ENCODE results near the gene PLIN3. TPM values are rescaled to one million over a fixed set of nuclear protein-coding genes. Genes with fewer than 3 reads are reported as not detected.
A peak's percentile ranks its signal among the peaks of the same experiment; 100 is the strongest.

The PLIN3 gene
- total RNA-seq, 1 experiment from 2014 or later, result 207 TPM

DNA sequence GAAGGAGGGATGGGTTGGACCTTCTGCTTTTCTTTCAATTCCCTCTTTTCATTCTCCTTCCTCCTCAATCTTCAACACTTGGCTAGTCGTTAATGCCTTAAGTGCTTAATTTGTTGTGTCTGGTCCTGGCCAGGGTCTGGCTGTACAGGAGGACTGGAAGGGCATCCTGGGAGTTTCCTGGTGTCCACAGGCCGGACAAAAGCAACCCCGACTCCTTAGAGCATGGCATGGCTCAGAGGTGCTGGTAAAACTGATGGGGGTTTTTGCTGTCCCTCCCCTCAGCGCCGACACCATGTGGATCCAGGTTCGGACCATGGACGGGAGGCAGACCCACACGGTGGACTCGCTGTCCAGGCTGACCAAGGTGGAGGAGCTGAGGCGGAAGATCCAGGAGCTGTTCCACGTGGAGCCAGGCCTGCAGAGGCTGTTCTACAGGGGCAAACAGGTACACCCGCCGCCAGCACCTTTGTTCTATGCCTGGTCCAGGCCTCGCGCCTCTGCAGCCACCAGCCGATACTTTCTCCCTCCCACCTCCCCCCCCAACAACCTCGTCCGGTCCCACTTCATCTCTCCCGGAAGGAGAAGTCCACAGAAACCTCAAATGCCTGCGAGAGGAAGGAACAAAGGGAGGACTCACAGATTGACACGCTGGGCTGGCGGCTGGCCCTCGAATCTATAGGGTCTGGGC lies 43.3 kb upstream of the PLIN3 start:
- Histone ChIP-seq H3K4me3 (replicated peaks in 1 of 2; ENCODE audit: low read depth in 1 of 2, low read length in 2 of 2) (peak overlapping the region; percentile 55 to 90), H3K79me2 (ENCODE audit: insufficient read depth, low read length) (peaks cover 55% of the 10 kb centered on the region), H3K27ac (ENCODE audit: low read depth, low read length) (peak overlapping the region; percentile 98), H3K4me2 (ENCODE audit: low read length) (peak overlapping the region; percentile 100), H3K27me3 (ENCODE audit: insufficient read depth, low read length) (no peaks in the 10 kb centered on the region), H4K20me1 (ENCODE audit: insufficient read depth) (peaks cover 13% of the 10 kb centered on the region; the same call in 1 of the 2 replicates), H3K36me3 (ENCODE audit: control insufficient read depth in 1 of 2, insufficient read depth in 2 of 2, low read length in 2 of 2) (peaks cover 0 to 33% of the 10 kb centered on the region in 2 experiments; a peak in 1 of 4 replicates), H3K4me1 (ENCODE audit: control insufficient read depth in 1 of 2, insufficient read depth in 2 of 2, low read length in 2 of 2) (peaks cover 57 to 67% of the 10 kb centered on the region in 2 experiments), H3K9me2 (ENCODE audit: insufficient read depth) (no peaks in the 10 kb centered on the region), H3K9ac (ENCODE audit: low read length) (peak overlapping the region; percentile 98), H3K9me3 (ENCODE audit: control insufficient read depth in 1 of 2, insufficient read depth in 1 of 2, low read depth in 1 of 2, low read length in 2 of 2) (no peaks in the 10 kb centered on the region), H2AFZ (ENCODE audit: low read depth, low read length, poor library complexity, severe bottlenecking) (no peak overlapping the region)
- ChIA-PET POLR2A (interaction anchor here (1.0 to 6.3 kb wide), 3 partner anchors 38 to 98 kb away, joined by 5 to 54 read pairs (median 12); partner anchors contain the start of gene PLIN3), CTCF (interaction anchor here (1.0 to 4.3 kb wide), 6 partner anchors 14 to 101 kb away, joined by 4 to 78 read pairs (median 14); no protein-coding TSS in a partner anchor), RAD21 (ENCODE audit: low non-redundant PET in 1 of 2, low total read pairs in 2 of 2, uncharacterized antibody in 2 of 2, unreplicated experiment in 2 of 2) (interaction anchor here (0.7 to 1.9 kb wide), 6 partner anchors 12 to 101 kb away, joined by 3 to 15 read pairs (median 6); partner anchors contain the start of gene PLIN3 (in 1 of the 2))
- intact Hi-C loops (cut with micrococcal nuclease), result loop anchor here (1.0 to 10.0 kb wide), 3 partner anchors 38 to 124 kb away; partner anchors contain the start of gene KDM4B
- 0 out of 2 replicates have a peak, but pooled peaks have one; percentile 34 for TF ChIP-seq ZFX (IDR thresholded peaks at IDR 0.05)
- TF ChIP-seq MAX (IDR thresholded peaks at IDR 0.05), result peak; percentile 67; the same call in 1 of the 2 replicates
- TF ChIP-seq YY1 (IDR thresholded peaks at IDR 0.05; ENCODE audit: extremely low read depth, insufficient replicate concordance, low read depth, low read length), result peak; percentile 4
- no peak for TF ChIP-seq EZH2phosphoT487 (IDR thresholded peaks at IDR 0.05; ENCODE audit: borderline replicate concordance)
- no peak for ATAC-seq
- TSS peak; percentile 76 for BruUV-seq (replicated peaks)
- DNase-seq (ENCODE audit: low read depth, low spot score), result no peak

GRCh38 chr19:4909897-4910593 lies 42.6 kb upstream of the PLIN3 start:
- Histone ChIP-seq H2AFZ (ENCODE audit: low read depth, low read length, poor library complexity, severe bottlenecking) (no peak overlapping the region), H3K79me2 (ENCODE audit: insufficient read depth, low read length) (peaks cover 48% of the 10 kb centered on the region), H3K27ac (ENCODE audit: low read depth, low read length) (peak overlapping the region; percentile 98), H3K4me3 (replicated peaks in 1 of 2; ENCODE audit: low read depth in 1 of 2, low read length in 2 of 2) (peak overlapping the region; percentile 55 to 90), H3K4me1 (ENCODE audit: control insufficient read depth in 1 of 2, insufficient read depth in 2 of 2, low read length in 2 of 2) (peaks cover 50 to 60% of the 10 kb centered on the region in 2 experiments), H3K4me2 (ENCODE audit: low read length) (peak overlapping the region; percentile 100), H3K9me2 (ENCODE audit: insufficient read depth) (no peaks in the 10 kb centered on the region), H4K20me1 (ENCODE audit: insufficient read depth) (peaks cover 7% of the 10 kb centered on the region; the same call in 1 of the 2 replicates), H3K36me3 (ENCODE audit: control insufficient read depth in 1 of 2, insufficient read depth in 2 of 2, low read length in 2 of 2) (peaks cover 0 to 28% of the 10 kb centered on the region in 2 experiments; a peak in 1 of 4 replicates), H3K9ac (ENCODE audit: low read length) (peak overlapping the region; percentile 98), H3K27me3 (ENCODE audit: insufficient read depth, low read length) (no peaks in the 10 kb centered on the region), H3K9me3 (ENCODE audit: control insufficient read depth in 1 of 2, insufficient read depth in 1 of 2, low read depth in 1 of 2, low read length in 2 of 2) (no peaks in the 10 kb centered on the region)
- TF ChIP-seq SP1 (IDR thresholded peaks at IDR 0.05; ENCODE audit: low read depth) (peak; percentile 81), EGR1 (IDR thresholded peaks at IDR 0.05; ENCODE audit: low read depth) (peak; percentile 48; the same call in 1 of the 2 replicates), RAD21 (IDR thresholded peaks at IDR 0.05; ENCODE audit: low read depth) (no peak)
- ATAC-seq, result peak; percentile 74
- ChIA-PET RAD21 (ENCODE audit: low non-redundant PET in 1 of 2, low total read pairs in 2 of 2, uncharacterized antibody in 2 of 2, unreplicated experiment in 2 of 2) (no interaction called here), CTCF (interaction anchor here (3.4 to 4.3 kb wide), 2 partner anchors 38 to 100 kb away, joined by 55 to 78 read pairs; no protein-coding TSS in a partner anchor), POLR2A (interaction anchor here (2.3 to 6.3 kb wide), 3 partner anchors 37 to 43 kb away, joined by 5 to 54 read pairs (median 12); partner anchors contain the start of gene PLIN3)
- intact Hi-C loops (cut with micrococcal nuclease), result loop anchor here (5.0 to 10.0 kb wide), 2 partner anchors 57 to 125 kb away; partner anchors contain the start of gene KDM4B
- DNase-seq (ENCODE audit: low read depth, low spot score), result peak; percentile 68
- BruUV-seq (replicated peaks), result no TSS peak
